Thyroid gland (tissue), 4 donors: ENCODE results near the gene SVBP. TPM values are rescaled to one million over a fixed set of nuclear protein-coding genes. Genes with fewer than 3 reads are reported as not detected.

Experiments used
- DNase-seq, 2 donors: peaks; one replicate each; pipeline ENCODE4 v3.0.0-alpha.2; 2019
- H3K27ac ChIP-seq, 3 donors: fragments of 200-600 bp; sonication (generic); 1 replicate in 2 of 3; 2 replicates in 1 of 3; pipeline ENCODE4 v1.5.1; 2016 to 2019; ENCODE audit warnings: mild to moderate bottlenecking in 1 of 3, moderate library complexity in 1 of 3
- H3K27me3 ChIP-seq: fragments of 200-600 bp; sonication (generic); one replicate; pipeline ENCODE4 v1.5.1; 2019
- H3K36me3 ChIP-seq, 2 donors: fragments of 200-600 bp; sonication (generic); one replicate each; pipeline ENCODE4 v1.5.1; 2016 to 2019
- H3K4me1 ChIP-seq, 2 donors: fragments of 200-600 bp; sonication (generic); one replicate each; pipeline ENCODE4 v1.5.1; 2017 to 2019
- H3K4me3 ChIP-seq, 3 donors: fragments of 200-600 bp; sonication (generic); replicated peaks in 1 of 3; 1 replicate in 2 of 3; 2 replicates in 1 of 3; pipeline ENCODE4 v1.5.1; 2016; ENCODE audit warnings: mild to moderate bottlenecking in 1 of 3
- H3K9me3 ChIP-seq: fragments of 200-600 bp; sonication (generic); one replicate; pipeline ENCODE4 v1.5.1; 2017
- CTCF ChIP-seq, 6 experiments: fragments of 200-600 bp in 3 of 6; fragments of 450-650 bp in 3 of 6; sonication (generic) in 3 of 6; IDR thresholded peaks; one replicate each; pipeline ENCODE4 v1.5.1; 2016 to 2019; ENCODE audit warnings: antibody characterized with exemption in 6 of 6, mild to moderate bottlenecking in 2 of 6, inconsistent platforms in 1 of 6, moderate library complexity in 1 of 6
- POLR2A ChIP-seq, 2 donors: fragments of 450-650 bp; IDR thresholded peaks; one replicate each; pipeline ENCODE4 v1.6.1; 2017; ENCODE audit warnings: antibody characterized with exemption in 2 of 2, mild to moderate bottlenecking in 2 of 2, moderate library complexity in 1 of 2
- WGBS, 2 donors: methylation state at CpG; one replicate each; pipeline ENCODE4 v1.1.5; 2017; 5-methylcytosine and 5-hydroxymethylcytosine counted together
- intact Hi-C: fragments of 100-400 bp; cut with DNase I; formaldehyde crosslinking; loops from one replicate; pipeline ENCODE4 v1.15.1; 2023
- total RNA-seq, 4 donors: library from RNA; depleted of rRNA; stranded (reverse); fragments of >200 nt; gene quantifications; one replicate each; pipeline ENCODE4 v1.2.3, GENCODE V29; 2016

SVBP gene
- total RNA-seq, 4 donors from 2014 or later, result 20.4 to 29.0 (median 21.6) TPM

GRCh38 chr1:42786097-42786496 lies 31.1 kb downstream of the SVBP start:
- no peak for DNase-seq
- 91 to 97% methylated on average over 5 of the region's 5 CpGs for WGBS, 2 donors

GRCh38 chr1:42784946-42785693 lies 32.1 kb downstream of the SVBP start, which contains the start of gene TMEM269:
Gene TMEM269 (plus strand): TSS chr1:42784991. CDS start chr1:42789894, 4,903 bp downstream.
- no peak for TF ChIP-seq CTCF (IDR thresholded peaks at IDR 0.05)
- no peak for TF ChIP-seq POLR2A (IDR thresholded peaks at IDR 0.05)
- Histone ChIP-seq H3K36me3 (peaks cover 0 to 5% of the 10 kb centered on the region in 2 donors), H3K4me1 (peaks cover 10 to 11% of the 10 kb centered on the region in 2 donors), H3K9me3 (no peaks in the 10 kb centered on the region), H3K27ac (no peak within 1 kb of the TSS), H3K4me3 (peak within 1 kb of the TSS in 1 of 3 donors; percentile 30), H3K27me3 (no peaks in the 10 kb centered on the region)
- DNase-seq, result peak; percentile 21 to 36
- intact Hi-C loops, result no loop called here
- WGBS, 2 donors, result 4 to 10% methylated on average over 20 to 29 of the region's 54 CpGs

More at GRCh38 chr1:42786097-42786496, 31.1 kb downstream of the SVBP start:
- Histone ChIP-seq H3K27me3 (no peaks in the 10 kb centered on the region), H3K27ac (no peak overlapping the region), H3K36me3 (no peaks in the 10 kb centered on the region), H3K9me3 (no peaks in the 10 kb centered on the region), H3K4me3 (no peak overlapping the region), H3K4me1 (peaks cover 10 to 11% of the 10 kb centered on the region in 2 donors)
- TF ChIP-seq CTCF (IDR thresholded peaks at IDR 0.05) (no peak), POLR2A (IDR thresholded peaks at IDR 0.05) (no peak)
- intact Hi-C loops, result no loop called here

- DNase-seq, result no peak
- Histone ChIP-seq H3K4me1 (peaks cover 10 to 11% of the 10 kb centered on the region in 2 donors), H3K36me3 (peaks cover 0 to 5% of the 10 kb centered on the region in 2 donors), H3K27me3 (no peaks in the 10 kb centered on the region), H3K9me3 (no peaks in the 10 kb centered on the region), H3K4me3 (no peak overlapping the region), H3K27ac (no peak overlapping the region)
- 79 to 85% methylated on average over 17 to 18 of the region's 18 CpGs for WGBS, 2 donors
- TF ChIP-seq POLR2A (IDR thresholded peaks at IDR 0.05), result no peak
- no peak for TF ChIP-seq CTCF (IDR thresholded peaks at IDR 0.05)
- intact Hi-C loops, result no loop called here
Observed at GRCh38 chr1:42784547-42784945, 32.7 kb downstream of the SVBP start.

- 97 to 100% methylated on average over 2 of the region's 2 CpGs for WGBS, 2 donors
- H3K36me3 ChIP-seq, result peaks cover 0 to 5% of the 10 kb centered on the region in 2 donors
- H3K27me3 ChIP-seq, result no peaks in the 10 kb centered on the region
- intact Hi-C loops, result no loop called here
- TF ChIP-seq CTCF (IDR thresholded peaks at IDR 0.05), result no peak
- no peak for TF ChIP-seq POLR2A (IDR thresholded peaks at IDR 0.05)
- H3K9me3 ChIP-seq, result no peaks in the 10 kb centered on the region
- peaks cover 10 to 11% of the 10 kb centered on the region in 2 donors for H3K4me1 ChIP-seq
- DNase-seq, result no peak
- no peak overlapping the region for H3K4me3 ChIP-seq
- no peak overlapping the region for H3K27ac ChIP-seq
Observed at GRCh38 chr1:42783092-42783491, 34.1 kb downstream of the SVBP start.

- Histone ChIP-seq H3K36me3 (peaks cover 9 to 27% of the 10 kb centered on the region in 2 donors), H3K9me3 (no peaks in the 10 kb centered on the region), H3K27ac (no peak overlapping the region), H3K27me3 (no peaks in the 10 kb centered on the region), H3K4me1 (peaks cover 5 to 6% of the 10 kb centered on the region in 2 donors), H3K4me3 (no peak overlapping the region)
- TF ChIP-seq POLR2A (IDR thresholded peaks at IDR 0.05) (no peak), CTCF (IDR thresholded peaks at IDR 0.05) (no peak)
- intact Hi-C loops, result no loop called here
- WGBS, 2 donors, result 96% methylated on average over 1 of the region's 1 CpG
- no peak for DNase-seq
Observed at GRCh38 chr1:42780176-42780575, 37.0 kb downstream of the SVBP start.
